Heart right ventricle (tissue), 16 donors: ENCODE measurements around the gene ARSJ. TPM values are rescaled to one million over a fixed set of nuclear protein-coding genes. Genes with fewer than 3 reads are reported as not detected.

Source experiments
- ATAC-seq, 8 donors: fragments of 200-7000 bp; cut with Tn5 transposase; one replicate each; pipeline ENCODE4 v1.9.1; 2020; ENCODE audit warnings: mild to moderate bottlenecking in 8 of 8, moderate library complexity in 8 of 8, moderate number of reproducible peaks in 1 of 8
- DNase-seq, 2 donors: peaks; one replicate each; pipeline ENCODE4 v3.0.0-alpha.2; 2020
- H3K27ac ChIP-seq, 10 donors: fragments of 200-600 bp; sonication (generic) in 2 of 10; one replicate each; pipeline versions ENCODE4 v1.5.0 to v1.8.0; 2020 to 2022; ENCODE audit warnings: mild to moderate bottlenecking in 3 of 10
- H3K27me3 ChIP-seq, 7 donors: fragments of 200-600 bp; one replicate each; pipeline ENCODE4 v1.8.0; 2021 to 2022; ENCODE audit warnings: mild to moderate bottlenecking in 2 of 7
- H3K36me3 ChIP-seq, 9 donors: fragments of 200-600 bp; sonication (generic) in 1 of 9; one replicate each; pipeline versions ENCODE4 v1.5.0 to v1.8.0; 2020 to 2022; ENCODE audit warnings: mild to moderate bottlenecking in 2 of 9
- H3K4me1 ChIP-seq, 9 donors: fragments of 200-600 bp; sonication (generic) in 1 of 9; one replicate each; pipeline versions ENCODE4 v1.5.0 to v1.8.0; 2020 to 2022; ENCODE audit warnings: mild to moderate bottlenecking in 4 of 9
- H3K4me3 ChIP-seq, 10 donors: fragments of 200-600 bp; sonication (generic) in 2 of 10; one replicate each; pipeline versions ENCODE4 v1.5.0 to v1.8.0; 2020 to 2022; ENCODE audit warnings: mild to moderate bottlenecking in 7 of 10, moderate library complexity in 2 of 10
- H3K9me3 ChIP-seq, 11 donors: fragments of 200-600 bp in 10 of 11; sonication (generic) in 2 of 11; one replicate each; pipeline versions ENCODE4 v1.5.0 to v1.8.0; 2013 to 2022; ENCODE audit warnings: mild to moderate bottlenecking in 2 of 11, control low read depth in 1 of 11, moderate library complexity in 1 of 11
- WGBS, 2 donors: extraction: QIAGEN DNeasy Blood & Tissue Kit; methylation state at CpG; one replicate each; pipeline ENCODE4 v1.1.7; 2013; ENCODE audit warnings: inconsistent platforms in 1 of 2; 5-methylcytosine and 5-hydroxymethylcytosine counted together
- intact Hi-C, 10 donors: fragments of 100-400 bp; cut with DNase I; formaldehyde crosslinking; loops; one replicate each; pipeline versions ENCODE4 v1.11.1 to v1.14.2; 2022
- polyA plus RNA-seq, 2 donors: library from polyadenylated mRNA; stranded (reverse); fragments of 200-250 nt; gene quantifications; one replicate each; pipeline ENCODE4 v1.2.3, GENCODE V29; 2013
- total RNA-seq, 10 donors: library from RNA; stranded (reverse); fragmentation: NEBNext Ultra II Directional in 3 of 10; extraction: Animal tissue kit (Norgen Biotek cat#: 25700) in 3 of 10; gene quantifications; one replicate each; pipeline versions ENCODE4 v1.2.1 to v1.2.4, GENCODE V29; 2021 to 2023
- TF ChIP-seq, protein P1 (sequence below), 9 donors: fragments of 200-600 bp; sonication (generic) in 2 of 9; IDR thresholded peaks; one replicate each; pipeline versions ENCODE4 v1.5.0 to v1.8.0; 2021 to 2022; ENCODE audit warnings: antibody characterized with exemption in 9 of 9, mild to moderate bottlenecking in 5 of 9, moderate library complexity in 1 of 9
- donor health status: Arrhythmogenic right ventricular cardiomyopathy.
- donor health status: ischemic (EF 13 %, LVEDD 7.1; RV severe dilation, severe dysfunction).
- donor health status: healthy with polysubstance abuse.
- donor health status: DM: no; HTN: yes; CAD: no.
- donor health status: DM: no; HTN: no; CAD: no.
- donor health status: ischemic (EF 25% LVEDD 6.9; RV normal size, moderate dysfunction).
- donor health status: ischemic (EF 25% LVEDD 5.7; RV mildly dilated, moderate dysfunction).
- donor health status: healthy.
- donor health status: DM: yes; HTN: yes; CAD: no.
- donor health status: Ischemic cardiomyopathy.
- donor health status: ischemic (EF 35%, LVEDD 5.7; RV mildly dilated, moderate dysfunction).
- donor health status: nonischemic (EF 11% LVEDD 7.7; RV severe dilation, severe dysfunction).
- donor health status: DM: yes; HTN: yes; CAD: no.
- donor health status: PGD.
- donor health status: ischemic (EF 29% LVEDD 5.4; RV normal size, mild dysfunction).
- donor health status: nonischemic (EF 23%, LVEDD 6.1; RV moderate dilation, normal function).

The ARSJ gene
- total and polyA plus RNA-seq, 12 donors, result 0.44 to 6.6 (median 1.2) TPM

DNA sequence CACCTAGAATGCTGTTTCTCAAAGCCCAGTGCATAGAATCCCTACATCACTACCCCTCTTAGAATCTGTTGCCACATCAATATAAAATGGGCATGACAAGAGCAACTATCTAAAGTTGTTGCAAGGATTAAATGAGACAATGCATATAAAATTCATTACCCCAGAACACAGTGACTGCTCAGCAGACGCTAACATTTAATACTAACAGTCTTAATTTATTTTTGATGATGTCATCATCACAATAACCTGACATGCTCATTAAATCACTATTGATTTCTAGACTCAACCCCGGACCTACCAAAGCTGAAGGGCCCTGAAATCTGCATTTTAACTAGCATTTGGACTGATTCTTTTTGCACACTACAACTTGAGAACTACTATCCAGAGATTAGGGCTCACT is 3.9 kb downstream of the ARSJ start:
- TF ChIP-seq, protein P1, sequence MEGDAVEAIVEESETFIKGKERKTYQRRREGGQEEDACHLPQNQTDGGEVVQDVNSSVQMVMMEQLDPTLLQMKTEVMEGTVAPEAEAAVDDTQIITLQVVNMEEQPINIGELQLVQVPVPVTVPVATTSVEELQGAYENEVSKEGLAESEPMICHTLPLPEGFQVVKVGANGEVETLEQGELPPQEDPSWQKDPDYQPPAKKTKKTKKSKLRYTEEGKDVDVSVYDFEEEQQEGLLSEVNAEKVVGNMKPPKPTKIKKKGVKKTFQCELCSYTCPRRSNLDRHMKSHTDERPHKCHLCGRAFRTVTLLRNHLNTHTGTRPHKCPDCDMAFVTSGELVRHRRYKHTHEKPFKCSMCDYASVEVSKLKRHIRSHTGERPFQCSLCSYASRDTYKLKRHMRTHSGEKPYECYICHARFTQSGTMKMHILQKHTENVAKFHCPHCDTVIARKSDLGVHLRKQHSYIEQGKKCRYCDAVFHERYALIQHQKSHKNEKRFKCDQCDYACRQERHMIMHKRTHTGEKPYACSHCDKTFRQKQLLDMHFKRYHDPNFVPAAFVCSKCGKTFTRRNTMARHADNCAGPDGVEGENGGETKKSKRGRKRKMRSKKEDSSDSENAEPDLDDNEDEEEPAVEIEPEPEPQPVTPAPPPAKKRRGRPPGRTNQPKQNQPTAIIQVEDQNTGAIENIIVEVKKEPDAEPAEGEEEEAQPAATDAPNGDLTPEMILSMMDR (IDR thresholded peaks at IDR 0.05), result no peak
- peaks cover 0 to 16% (median 6%) of the 10 kb centered on the region in 9 donors for H3K4me1 ChIP-seq
- peaks cover 0 to 32% (median 6%) of the 10 kb centered on the region in 7 donors for H3K27me3 ChIP-seq
- H3K9me3 ChIP-seq, result peaks cover 0 to 16% (median 0%) of the 10 kb centered on the region in 11 donors
- intact Hi-C loops, result no loop called here
- no peak overlapping the region for H3K27ac ChIP-seq
- DNase-seq, result no peak
- H3K4me3 ChIP-seq, result peak overlapping the region in 5 of 10 donors; percentile 7 to 72 (median 66)
- ATAC-seq, result no peak
- no peaks in the 10 kb centered on the region for H3K36me3 ChIP-seq
- 80 to 88% methylated on average over 2 of the region's 2 CpGs for WGBS, 2 donors

DNA sequence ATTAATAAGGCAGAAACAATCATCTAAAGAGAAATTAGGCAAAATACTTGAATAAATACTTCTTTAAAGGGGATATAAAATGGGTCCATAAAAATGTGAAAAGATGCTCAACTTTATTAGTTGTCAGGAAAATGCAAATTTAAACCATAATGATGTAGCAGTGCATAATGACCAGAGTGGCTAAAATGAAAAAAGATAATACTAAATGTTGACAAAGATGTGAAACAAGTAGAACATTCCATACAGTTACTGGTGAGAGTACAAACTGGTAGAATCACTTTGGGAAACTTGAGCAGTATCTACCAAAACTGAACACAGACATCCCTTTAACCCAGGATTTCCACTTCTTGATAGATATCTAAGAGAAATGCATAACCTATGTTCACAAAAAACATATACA is 5.0 kb downstream of the ARSJ start:
- no peaks in the 10 kb centered on the region for H3K36me3 ChIP-seq
- DNase-seq (no peak), ATAC-seq (no peak)
- intact Hi-C loops, result no loop called here
- TF ChIP-seq, protein P1 (IDR thresholded peaks at IDR 0.05), result no peak
- H3K4me3 ChIP-seq, result no peak overlapping the region
- H3K9me3 ChIP-seq, result peaks cover 0 to 16% (median 0%) of the 10 kb centered on the region in 11 donors
- peaks cover 0 to 8% (median 0%) of the 10 kb centered on the region in 9 donors for H3K4me1 ChIP-seq
- H3K27me3 ChIP-seq, result peaks cover 0 to 20% (median under 1%) of the 10 kb centered on the region in 7 donors
- no peak overlapping the region for H3K27ac ChIP-seq

DNA sequence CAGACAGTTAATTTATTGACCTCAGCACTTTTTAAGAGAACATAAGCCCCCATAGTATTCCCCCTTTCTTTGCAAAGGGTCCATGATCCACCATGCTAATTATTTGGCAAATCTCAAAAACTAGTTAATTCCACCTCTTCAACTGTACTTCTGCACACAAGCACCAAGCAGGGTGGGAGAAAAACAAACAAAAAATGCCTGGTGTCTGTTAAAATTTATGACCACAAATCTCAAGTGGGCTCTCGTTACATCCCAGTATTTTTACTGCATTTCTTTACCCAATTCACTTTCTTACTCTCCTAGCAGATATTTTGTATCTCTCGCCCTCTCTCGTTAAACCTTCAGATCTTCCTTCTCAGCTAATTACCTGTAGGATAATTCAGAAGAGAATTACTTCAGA is 6.1 kb downstream of the ARSJ start:
- H3K4me3 ChIP-seq, result no peak overlapping the region
- peaks cover 0 to 16% (median 0%) of the 10 kb centered on the region in 11 donors for H3K9me3 ChIP-seq
- peaks cover 0 to 4% (median 0%) of the 10 kb centered on the region in 9 donors for H3K4me1 ChIP-seq
- TF ChIP-seq, protein P1 (IDR thresholded peaks at IDR 0.05), result no peak
- H3K36me3 ChIP-seq, result no peaks in the 10 kb centered on the region
- peaks cover 0 to 9% (median 0%) of the 10 kb centered on the region in 7 donors for H3K27me3 ChIP-seq
- WGBS, 2 donors, result 89 to 90% methylated on average over 3 of the region's 3 CpGs
- ATAC-seq (no peak), DNase-seq (no peak)
- H3K27ac ChIP-seq, result no peak overlapping the region
- intact Hi-C loops, result no loop called here

DNA sequence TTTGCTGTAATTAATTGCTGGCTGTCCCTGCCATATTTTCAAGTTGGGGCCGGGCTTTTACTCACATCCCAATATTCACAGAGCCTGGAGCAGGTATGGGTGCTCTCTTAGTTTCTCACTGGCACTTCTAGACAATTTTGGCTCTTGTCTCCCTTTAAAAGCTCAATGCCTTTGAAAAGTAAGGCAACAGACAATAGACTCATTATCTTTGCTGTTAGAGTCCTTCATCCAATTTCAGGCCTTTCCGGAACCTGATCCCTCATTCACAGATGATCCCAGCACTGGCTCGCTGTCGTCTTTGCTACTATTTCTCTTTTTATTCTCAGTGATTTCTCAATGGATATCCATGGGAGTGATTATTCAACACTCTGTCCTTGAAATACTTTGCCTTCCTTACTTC is 6.7 kb downstream of the ARSJ start:
- WGBS, 2 donors, result 89 to 90% methylated on average over 4 of the region's 4 CpGs
- Histone ChIP-seq H3K27me3 (peaks cover 0 to 7% (median 0%) of the 10 kb centered on the region in 7 donors), H3K36me3 (no peaks in the 10 kb centered on the region), H3K4me1 (peaks cover 0 to 4% (median 0%) of the 10 kb centered on the region in 9 donors), H3K4me3 (no peak overlapping the region), H3K9me3 (peaks cover 0 to 16% (median 0%) of the 10 kb centered on the region in 11 donors), H3K27ac (no peak overlapping the region)
- TF ChIP-seq, protein P1 (IDR thresholded peaks at IDR 0.05), result no peak
- intact Hi-C loops, result no loop called here
- DNase-seq, result no peak
- ATAC-seq, result no peak
